ENCODE results near the gene PPFIA3. TPM values are rescaled to one million over a fixed set of nuclear protein-coding genes. Genes with fewer than 3 reads are reported as not detected.
"Not testable (repeated sequence)": the region's sequence is repeated elsewhere in the genome, so short reads cannot be mapped to it uniquely, and the experiment has no call there.

The PPFIA3 gene
- total and polyA plus RNA-seq, 2 donors (not counting 1 experiment from before 2014, with no cell fraction given), result 2.1 to 3.4 TPM

GRCh38 chr19:49145573-49146407, 26.4 kb downstream of the PPFIA3 start:
- intact Hi-C loops (cut with micrococcal nuclease), result loop anchor here (1.0 to 10.0 kb wide), 4 partner anchors 17 to 59 kb away; partner anchors contain the start of gene LIN7B
- ATAC-seq (ENCODE audit: low read depth) (peak; percentile 48), DNase-seq (peak; percentile 80)
- no peaks in the 10 kb centered on the region for H4K20me1 ChIP-seq (ENCODE audit: control insufficient read depth, insufficient read depth, low read length, poor library complexity, severe bottlenecking)
- peaks cover 40 to 43% of the 10 kb centered on the region in 2 donors for H3K4me1 ChIP-seq (ENCODE audit: control insufficient read depth in 2 of 2, insufficient read depth in 2 of 2, low read length in 2 of 2)
- peaks cover 0 to 45% (median 0%) of the 10 kb centered on the region in 3 donors for H3K9me3 ChIP-seq (ENCODE audit: control extremely low read depth in 1 of 3, control insufficient read depth in 2 of 3, insufficient read depth in 1 of 3, low read length in 2 of 3)
- no peaks in the 10 kb centered on the region for H3K79me2 ChIP-seq (ENCODE audit: control insufficient read depth, insufficient read depth, low read length)
- H3K27me3 ChIP-seq (replicated peaks in 1 of 4; ENCODE audit: control extremely low read depth in 1 of 4, control insufficient read depth in 3 of 4, insufficient read depth in 4 of 4, low read length in 3 of 4), result peaks cover 0 to 75% (median 35%) of the 10 kb centered on the region in 4 experiments
- no peak overlapping the region for H3K9ac ChIP-seq (ENCODE audit: low read length)
- Mint-ChIP-seq H3K27ac (no peak overlapping the region), H3K4me3 (no peak overlapping the region), H3K27me3 (peaks cover 57% of the 10 kb centered on the region), H3K4me1 (peaks cover 32% of the 10 kb centered on the region), H3K9me3 (ENCODE audit: insufficient read depth) (no peaks in the 10 kb centered on the region)
- WGBS (ENCODE audit: insufficient coverage), result 10% methylated on average over 22 of the region's 30 CpGs
- ChIA-PET CTCF (interaction anchor here (1.1 to 5.2 kb wide), 6 partner anchors 17 to 146 kb away, joined by 3 to 44 read pairs (median 4); partner anchors contain the start of gene LIN7B), POLR2A (no interaction called here)
- no peak overlapping the region for H3K27ac ChIP-seq (ENCODE audit: low read length in 2 of 2)
- peak overlapping the region; percentile 30 for H2AFZ ChIP-seq (ENCODE audit: insufficient read depth, low read depth, low read length, poor library complexity, severe bottlenecking)
- H3K36me3 ChIP-seq (replicated peaks in 1 of 2; ENCODE audit: control extremely low read depth in 1 of 2, control insufficient read depth in 1 of 2, extremely low read depth in 1 of 2, insufficient read depth in 2 of 2, low read length in 1 of 2), result no peaks in the 10 kb centered on the region
- H3K4me3 ChIP-seq (ENCODE audit: control extremely low read depth in 1 of 5, extremely low read depth in 1 of 5, insufficient read depth in 1 of 5, low read depth in 2 of 5, low read length in 4 of 5), result peak overlapping the region in 1 of 5 experiments; percentile 14
- TF ChIP-seq EZH2 (IDR thresholded peaks at IDR 0.05; ENCODE audit: borderline replicate concordance, insufficient read depth, low read depth, low read length, poor library complexity, severe bottlenecking) (no peak), CTCF (IDR thresholded peaks at IDR 0.05) (peak; percentile 84)
- H3K4me2 ChIP-seq (replicated peaks; ENCODE audit: low read depth, low read length, poor library complexity, severe bottlenecking), result peak overlapping the region; percentile 63

- WGBS (ENCODE audit: insufficient coverage), result 67% methylated on average over 7 of the region's 7 CpGs
Measured at GRCh38 chr19:49146408-49146770, 27.0 kb downstream of the PPFIA3 start.

More at GRCh38 chr19:49146408-49146770, 27.0 kb downstream of the PPFIA3 start:
- POLR2A ChIA-PET; H3K9me3 Mint-ChIP-seq (ENCODE audit: insufficient read depth); H3K4me3 ChIP-seq (ENCODE audit: control extremely low read depth in 1 of 5, extremely low read depth in 1 of 5, insufficient read depth in 1 of 5, low read depth in 2 of 5, low read length in 4 of 5); H3K79me2 ChIP-seq (ENCODE audit: control insufficient read depth, insufficient read depth, low read length); DNase-seq; H3K27ac ChIP-seq (ENCODE audit: low read length in 2 of 2); H3K27ac Mint-ChIP-seq; H2AFZ ChIP-seq (ENCODE audit: insufficient read depth, low read depth, low read length, poor library complexity, severe bottlenecking); H4K20me1 ChIP-seq (ENCODE audit: control insufficient read depth, insufficient read depth, low read length, poor library complexity, severe bottlenecking); H3K4me3 Mint-ChIP-seq; H3K9ac ChIP-seq (ENCODE audit: low read length); H3K36me3 ChIP-seq (replicated peaks in 1 of 2; ENCODE audit: control extremely low read depth in 1 of 2, control insufficient read depth in 1 of 2, extremely low read depth in 1 of 2, insufficient read depth in 2 of 2, low read length in 1 of 2); ATAC-seq (ENCODE audit: low read depth): not testable (repeated sequence)
- Histone ChIP-seq H3K9me3 (ENCODE audit: control extremely low read depth in 1 of 3, control insufficient read depth in 2 of 3, insufficient read depth in 1 of 3, low read length in 2 of 3) (peaks cover 0 to 49% (median 2%) of the 10 kb centered on the region in 3 donors), H3K27me3 (replicated peaks in 1 of 4; ENCODE audit: control extremely low read depth in 1 of 4, control insufficient read depth in 3 of 4, insufficient read depth in 4 of 4, low read length in 3 of 4) (peaks cover 0 to 81% (median 38%) of the 10 kb centered on the region in 4 experiments), H3K4me2 (replicated peaks; ENCODE audit: low read depth, low read length, poor library complexity, severe bottlenecking) (peak overlapping the region; percentile 63), H3K4me1 (ENCODE audit: control insufficient read depth in 2 of 2, insufficient read depth in 2 of 2, low read length in 2 of 2) (peaks cover 46 to 49% of the 10 kb centered on the region in 2 donors)
- intact Hi-C loops (cut with micrococcal nuclease), result loop anchor here (1.0 to 10.0 kb wide), 3 partner anchors 34 to 58 kb away; partner anchors contain the start of gene LIN7B
- CTCF ChIA-PET, result interaction anchor here (0.6 to 5.2 kb wide), 8 partner anchors 12 to 214 kb away, joined by 3 to 44 read pairs (median 4); partner anchors contain the start of gene LIN7B
- peaks cover 56% of the 10 kb centered on the region for H3K27me3 Mint-ChIP-seq
- peaks cover 37% of the 10 kb centered on the region for H3K4me1 Mint-ChIP-seq
